NCI-H2196 (cell line): ENCODE measurements around the gene CRYBG3.

Experiments used
- DNase-seq: peaks from one replicate; lab custom pipeline; 2025; ENCODE audit not compliant: unreplicated experiment; lab: John Stamatoyannopoulos, UW

Gene CRYBG3

GRCh38 chr3:97939401-97939800, 117.6 kb downstream of the CRYBG3 start:
- no peak for DNase-seq

- no peak for DNase-seq
These were observed 118.2 kb downstream of the CRYBG3 start for GRCh38 chr3:97940034-97940433.

DNA sequence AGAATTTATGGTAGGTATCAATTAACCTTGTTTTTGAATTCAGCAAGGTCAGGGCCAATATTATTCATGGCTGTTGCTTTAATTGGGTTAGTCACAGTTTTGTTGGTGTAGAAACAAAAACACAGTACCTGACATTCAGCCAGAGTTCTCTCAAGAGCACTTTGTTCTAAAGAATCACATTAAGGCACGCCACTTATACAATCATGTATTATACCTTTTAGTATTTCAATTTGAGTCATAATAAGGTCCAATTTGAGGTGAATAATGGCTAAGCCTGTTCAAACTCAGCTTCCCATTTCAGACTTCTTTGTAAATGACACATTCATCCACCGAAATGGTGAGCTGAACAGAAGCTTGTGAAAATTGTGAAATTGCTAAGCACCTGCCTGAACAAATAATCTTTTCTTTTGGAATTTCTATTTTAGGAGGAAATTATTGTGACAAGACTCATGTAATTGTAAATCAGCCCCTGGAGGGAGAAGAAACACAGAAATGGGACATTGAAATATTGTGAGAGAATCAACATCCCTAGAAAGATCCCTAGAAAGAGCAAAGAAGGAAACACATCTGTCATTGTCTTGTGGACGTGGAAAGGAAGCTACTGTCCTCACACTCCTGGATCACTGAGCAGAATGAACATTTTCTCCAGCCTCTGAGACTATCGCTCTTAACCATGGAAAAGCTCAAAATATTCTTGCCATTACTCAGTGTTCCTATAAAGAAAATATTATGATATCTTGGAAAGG, 121.2 kb downstream of the CRYBG3 start:
- no peak for DNase-seq

- DNase-seq = no peak
These were observed 126.7 kb downstream of the CRYBG3 start for GRCh38 chr3:97948351-97949109.

DNA sequence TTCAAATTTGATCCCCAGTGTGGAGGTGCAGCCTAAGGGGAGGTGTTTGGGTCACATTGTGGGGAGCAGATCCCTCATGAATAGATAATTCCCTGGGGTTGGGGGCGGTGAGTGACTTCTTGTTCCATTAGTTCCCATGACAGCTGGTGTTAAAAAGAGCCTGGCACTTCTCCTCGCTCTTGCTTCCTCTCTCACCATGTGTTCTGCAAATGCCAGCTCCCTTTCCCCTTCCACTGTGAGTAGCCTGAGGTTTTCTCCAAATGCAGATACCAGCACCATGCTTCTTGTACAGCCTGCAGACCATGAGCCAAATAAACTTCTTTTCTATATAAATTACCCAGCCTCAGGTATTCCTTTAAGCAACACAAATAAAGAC, 127.3 kb downstream of the CRYBG3 start:
- no peak for DNase-seq

DNA sequence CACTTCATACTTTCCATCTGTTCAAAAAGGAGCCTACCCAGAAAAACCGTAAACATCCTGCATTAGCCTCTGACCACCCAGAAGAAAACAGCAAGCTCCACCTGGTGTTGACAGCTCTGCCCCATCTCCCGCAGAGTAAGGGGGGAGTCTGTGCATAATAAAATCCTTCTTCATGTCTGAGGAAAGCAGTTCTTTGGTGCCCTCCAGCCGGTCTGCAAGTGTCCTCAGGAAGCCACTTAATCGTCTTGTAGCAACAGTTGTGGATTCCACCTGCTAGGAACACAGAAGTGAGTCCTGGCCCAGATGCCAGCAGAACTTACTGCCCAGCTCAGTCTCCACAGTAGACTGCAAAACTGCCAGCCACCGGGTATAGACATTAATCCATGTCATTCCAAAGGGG, 127.9 kb downstream of the CRYBG3 start:
- DNase-seq = no peak

GRCh38 chr3:97950360-97950759, 128.5 kb downstream of the CRYBG3 start:
- no peak for DNase-seq

- DNase-seq = no peak
These were observed 130.5 kb downstream of the CRYBG3 start for GRCh38 chr3:97952280-97952679.

- DNase-seq = no peak
These were observed 131.1 kb downstream of the CRYBG3 start for GRCh38 chr3:97952872-97953271.

- DNase-seq = no peak
These were observed 132.5 kb downstream of the CRYBG3 start for GRCh38 chr3:97954228-97954827.

DNA sequence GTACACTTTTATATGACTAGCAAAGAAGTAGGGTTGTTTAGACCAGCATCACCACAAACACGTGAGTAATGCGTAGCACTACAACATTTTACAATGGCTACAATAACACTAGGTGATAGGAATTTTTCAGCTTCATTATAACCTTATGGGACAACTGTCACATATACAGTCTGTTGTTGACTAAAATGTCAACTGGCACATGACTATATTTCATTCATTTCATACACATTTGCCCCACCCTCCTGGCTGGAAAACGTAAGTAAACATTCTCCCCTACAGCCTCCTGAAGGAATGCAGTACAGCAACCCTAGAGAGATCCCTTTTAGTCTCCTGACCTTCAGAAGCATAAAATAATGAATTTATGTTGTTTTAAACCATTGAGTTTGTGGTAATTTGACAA, 134.2 kb downstream of the CRYBG3 start:
- no peak for DNase-seq

DNA sequence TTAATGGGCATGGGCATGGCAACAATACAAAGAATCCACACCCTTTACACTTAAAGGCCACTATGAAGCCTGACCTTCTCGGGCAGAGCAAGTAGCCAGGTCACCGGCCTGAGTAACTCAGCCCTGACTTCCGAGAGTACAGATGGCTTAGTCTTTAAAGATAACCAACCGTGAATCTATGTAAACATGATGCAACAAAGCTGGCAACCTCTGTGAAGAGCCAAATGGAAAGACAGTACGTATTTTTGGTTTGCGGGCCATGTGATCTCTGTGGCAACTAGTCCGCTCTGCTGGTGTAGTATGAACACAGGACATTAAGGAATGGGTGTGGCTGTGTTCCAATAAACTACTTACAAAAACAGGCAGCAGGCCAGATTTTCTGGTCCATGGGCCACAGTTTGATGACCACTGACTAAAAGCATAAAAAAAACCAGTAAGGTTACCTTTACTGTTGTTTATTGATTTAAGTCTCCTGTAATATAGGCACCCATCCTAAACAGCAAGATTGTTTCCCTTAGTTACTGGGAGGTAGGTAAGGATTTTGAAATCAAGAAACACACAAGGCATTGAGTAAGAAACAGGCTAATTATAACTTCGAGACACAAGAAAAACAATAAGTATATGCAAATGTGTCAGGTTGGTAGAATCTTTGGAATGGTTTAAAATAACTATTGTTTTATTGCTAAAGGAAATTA, 136.0 kb downstream of the CRYBG3 start:
- DNase-seq = no peak

DNA sequence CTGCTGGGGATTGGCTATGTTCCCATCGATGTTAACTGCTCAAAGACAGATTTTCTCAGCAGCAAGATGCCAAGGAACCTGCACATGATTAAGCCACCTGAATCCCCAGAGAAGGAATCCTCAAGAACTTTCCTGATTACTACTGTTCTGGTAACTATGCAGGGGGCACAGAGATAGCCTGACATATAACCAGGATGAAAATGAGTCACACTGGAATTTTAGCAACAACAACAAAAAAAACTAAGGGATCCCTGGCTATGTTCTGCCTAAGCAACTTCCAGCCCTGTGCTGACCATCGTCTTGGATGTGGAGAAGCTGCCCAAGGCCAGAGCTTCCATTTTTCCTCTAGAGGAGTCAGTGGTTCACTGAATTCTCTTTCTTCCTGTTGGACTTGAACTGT, 136.6 kb downstream of the CRYBG3 start:
- no peak for DNase-seq

DNA sequence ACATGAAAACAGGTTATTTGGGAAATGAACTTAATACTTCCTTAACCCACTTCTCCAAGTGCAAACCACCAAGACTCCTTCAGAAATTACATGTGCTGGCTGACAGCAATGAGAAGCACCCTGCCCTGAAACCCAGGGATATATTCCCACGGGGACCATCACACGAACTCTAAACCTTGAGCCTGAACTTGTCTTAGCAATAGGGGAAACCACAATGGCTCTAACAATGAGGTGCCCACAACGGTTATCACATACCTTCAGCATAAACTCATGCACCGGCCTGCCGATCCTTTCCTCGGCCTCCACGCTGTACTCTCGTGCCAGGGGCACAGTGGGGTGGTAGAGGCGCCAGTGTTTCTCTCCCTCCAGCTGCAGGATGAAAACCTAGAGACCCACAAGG, 137.0 kb downstream of the CRYBG3 start:
- no peak for DNase-seq

- no peak for DNase-seq
These were observed 138.1 kb downstream of the CRYBG3 start for GRCh38 chr3:97959872-97960271.

- no peak for DNase-seq
These were observed 138.7 kb downstream of the CRYBG3 start for GRCh38 chr3:97960551-97960950.

DNA sequence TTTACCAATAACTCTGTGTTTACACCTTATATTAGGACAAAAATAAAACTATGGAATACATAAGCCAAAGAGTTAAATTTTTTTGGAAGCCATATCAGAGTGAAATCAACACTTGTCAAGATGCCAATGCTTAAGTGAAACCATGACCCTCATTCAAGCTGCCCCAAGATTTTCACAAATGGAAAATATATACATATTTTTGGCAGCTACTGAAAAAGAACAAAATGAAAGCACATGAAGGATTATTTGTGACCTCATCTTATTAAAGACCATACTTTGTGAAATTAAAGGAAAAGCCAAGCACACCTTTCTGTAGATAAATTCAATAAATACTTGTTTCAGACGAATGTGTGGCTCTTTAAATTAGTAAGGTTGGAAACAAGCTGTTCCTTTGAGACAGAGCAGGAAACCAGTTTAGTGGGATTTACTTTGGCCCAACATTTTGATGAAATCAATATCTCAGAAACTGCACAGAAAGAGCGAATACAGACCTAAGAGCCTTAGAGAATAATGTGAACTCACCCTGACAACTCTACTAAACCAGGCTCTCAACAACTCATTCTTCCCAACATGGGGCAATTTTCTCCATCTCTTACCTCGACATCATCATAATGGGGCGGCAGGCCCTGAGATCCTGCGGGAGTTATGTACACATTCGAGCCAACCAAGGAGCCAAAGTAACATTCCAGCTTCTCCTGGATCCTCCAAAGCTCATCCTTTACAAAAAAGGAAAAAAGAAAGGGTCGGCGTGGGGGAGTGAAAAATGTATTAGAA, 139.4 kb downstream of the CRYBG3 start:
- DNase-seq = no peak

GRCh38 chr3:97967966-97968365, 146.2 kb downstream of the CRYBG3 start:
- no peak for DNase-seq

DNA sequence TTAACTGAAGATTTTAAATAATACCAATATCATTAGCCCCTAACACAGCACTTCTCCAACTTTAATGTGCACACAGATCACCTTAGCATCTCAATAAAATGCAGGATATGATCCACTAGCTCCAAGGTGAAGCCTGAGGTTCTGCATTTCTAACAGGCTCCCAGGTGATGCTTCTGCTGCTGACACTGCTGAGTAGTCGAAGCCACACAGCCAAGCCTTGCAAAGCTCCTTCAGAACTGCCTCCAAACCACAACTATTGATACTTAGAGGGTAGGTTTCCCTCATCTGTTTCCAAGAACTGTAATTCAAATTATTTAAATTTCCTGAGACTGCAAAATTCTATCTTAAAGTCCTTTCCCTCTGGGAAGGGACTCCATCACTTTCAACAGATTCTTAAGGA, 146.6 kb downstream of the CRYBG3 start:
- no peak for DNase-seq

GRCh38 chr3:97969541-97969940, 147.7 kb downstream of the CRYBG3 start:
- no peak for DNase-seq

DNA sequence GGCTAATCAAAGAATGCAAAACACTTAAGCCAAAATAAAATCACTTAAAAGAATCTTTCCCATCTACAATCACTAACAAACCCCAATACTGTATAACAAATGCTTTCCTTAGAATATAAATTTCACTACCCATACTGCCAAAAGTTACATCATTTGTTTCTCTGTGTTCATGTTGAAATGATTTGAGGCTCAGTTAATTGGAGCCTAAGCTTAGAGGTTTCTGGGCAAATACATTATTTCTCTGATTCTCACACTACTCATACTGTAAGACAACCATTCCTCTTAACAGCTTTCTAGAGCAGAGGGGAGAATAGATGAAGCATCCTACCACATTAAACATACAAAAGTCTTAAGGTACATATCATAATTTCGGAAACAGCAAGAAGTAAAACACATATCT, 148.3 kb downstream of the CRYBG3 start:
- DNase-seq = no peak
